WERI-Rb-1 (cell line): ENCODE results near the gene CCDC69.

Experiments used
- DNase-seq: peaks from one replicate; pipeline ENCODE4 v3.0.0-alpha.2; 2020
- H3K27ac ChIP-seq: fragments of 250-450 bp; sonication (Bioruptor Pico); 2 replicates; pipeline ENCODE4 v1.5.1; 2020; ENCODE audit warnings: mild to moderate bottlenecking, moderate library complexity
- H3K27me3 ChIP-seq: fragments of 250-450 bp; sonication (Bioruptor Pico); 2 replicates; pipeline ENCODE4 v1.5.1; 2021; ENCODE audit warnings: mild to moderate bottlenecking, low read depth, moderate library complexity; ENCODE audit not compliant: insufficient read depth, severe bottlenecking
- H3K36me3 ChIP-seq: fragments of 250-450 bp; sonication (Bioruptor Pico); 2 replicates; pipeline ENCODE4 v1.5.1; 2020; ENCODE audit warnings: mild to moderate bottlenecking, moderate library complexity
- H3K4me3 ChIP-seq: 2 replicates; pipeline ENCODE4 v1.5.1; 2011; ENCODE audit warnings: low read depth, mild to moderate bottlenecking, control low read depth, low read length
- H3K9me3 ChIP-seq: fragments of 250-450 bp; sonication (Bioruptor Pico); 2 replicates; pipeline ENCODE4 v1.5.1; 2021; ENCODE audit warnings: mild to moderate bottlenecking, moderate library complexity; ENCODE audit not compliant: severe bottlenecking
- CTCF ChIP-seq: IDR thresholded peaks from 2 replicates; pipeline ENCODE4 v1.5.1; 2011; ENCODE audit warnings: low read depth, mild to moderate bottlenecking, control low read depth, inconsistent platforms, low read length

Gene CCDC69

GRCh38 chr5:151138114-151138513 is 85.8 kb downstream of the CCDC69 start:
- DNase-seq: peak; percentile 53
- Histone ChIP-seq H3K4me3 (no peak overlapping the region), H3K27ac (no peak overlapping the region), H3K36me3 (peaks cover 13% of the 10 kb centered on the region), H3K27me3 (no peaks in the 10 kb centered on the region), H3K9me3 (no peaks in the 10 kb centered on the region)
- TF ChIP-seq CTCF: no peak

- Histone ChIP-seq H3K27ac (no peak overlapping the region), H3K27me3 (no peaks in the 10 kb centered on the region), H3K4me3 (no peak overlapping the region), H3K36me3 (peaks cover 13% of the 10 kb centered on the region), H3K9me3 (no peaks in the 10 kb centered on the region)
- DNase-seq: no peak
- TF ChIP-seq CTCF: no peak
These were observed 86.6 kb downstream of the CCDC69 start for GRCh38 chr5:151137067-151137825.

GRCh38 chr5:151134228-151134627 is 89.7 kb downstream of the CCDC69 start:
- H3K27ac ChIP-seq: no peak overlapping the region
- no peak for DNase-seq
- H3K27me3 ChIP-seq: no peaks in the 10 kb centered on the region
- no peak overlapping the region for H3K4me3 ChIP-seq
- H3K9me3 ChIP-seq: no peaks in the 10 kb centered on the region
- no peak for TF ChIP-seq CTCF
- peaks cover 23% of the 10 kb centered on the region for H3K36me3 ChIP-seq

GRCh38 chr5:151132963-151133362 is 90.9 kb downstream of the CCDC69 start:
- Histone ChIP-seq H3K4me3 (no peak overlapping the region), H3K27ac (no peak overlapping the region), H3K9me3 (no peaks in the 10 kb centered on the region), H3K36me3 (peaks cover 25% of the 10 kb centered on the region), H3K27me3 (no peaks in the 10 kb centered on the region)
- no peak for DNase-seq
- no peak for TF ChIP-seq CTCF
